IMR-90 (cell line): ENCODE data around the gene ABHD17A. TPM values are rescaled to one million over a fixed set of nuclear protein-coding genes. Genes with fewer than 3 reads are reported as not detected.

ENCODE experiments used
- ATAC-seq: fragments of 200-7000 bp; cut with Tn5 transposase; 2 replicates; pipeline ENCODE4 v1.9.1; 2020; ENCODE audit warnings: low read depth, mild to moderate bottlenecking, moderate library complexity
- BruUV-seq: library from RNA; stranded (reverse); fragments of 400-500 nt; replicated peaks from 2 replicates; lab custom pipeline; 2021; lab: Mats Ljungman, UMichigan
- CTCF ChIA-PET: fragments of 300-600 bp; formaldehyde crosslinking; extraction: SDS; loops from one replicate; lab custom pipeline; 2021; ENCODE audit warnings: antibody characterized with exemption; lab: Yijun Ruan, JAX
- POLR2A ChIA-PET: fragments of 300-600 bp; sonication (Branson Sonifier 250); formaldehyde crosslinking; loops from one replicate; lab custom pipeline; 2022; ENCODE audit warnings: antibody characterized with exemption; ENCODE audit not compliant: unreplicated experiment; lab: Charles Lee
- DNase-seq: peaks from one replicate; pipeline ENCODE4 v3.0.0; 2013
- H2AFZ ChIP-seq: replicated peaks from 2 replicates; pipeline ENCODE3; 2013; ENCODE audit warnings: low read length, mild to moderate bottlenecking; ENCODE audit not compliant: poor library complexity
- H2AK5ac ChIP-seq: 2 replicates; pipeline ENCODE4 v1.6.1; 2013; ENCODE audit warnings: low read depth, low read length, inconsistent platforms
- H2AK9ac ChIP-seq: replicated peaks from 2 replicates; pipeline ENCODE3; 2013; ENCODE audit warnings: mild to moderate bottlenecking, low read depth, low read length, moderate library complexity; ENCODE audit not compliant: poor library complexity
- H2BK120ac ChIP-seq: 2 replicates; pipeline ENCODE4 v1.6.1; 2013; ENCODE audit warnings: low read depth, low read length, inconsistent platforms
- H2BK15ac ChIP-seq: 3 replicates; pipeline ENCODE4 v1.6.1; 2013; ENCODE audit warnings: low read depth, low read length, inconsistent platforms
- H2BK20ac ChIP-seq: 2 replicates; pipeline ENCODE4 v1.6.1; 2013; ENCODE audit warnings: low read depth, mild to moderate bottlenecking, inconsistent platforms, low read length, moderate library complexity
- H2BK5ac ChIP-seq: 2 replicates; pipeline ENCODE4 v1.6.1; 2013; ENCODE audit warnings: mild to moderate bottlenecking, low read depth, low read length, inconsistent platforms; ENCODE audit not compliant: poor library complexity, severe bottlenecking
- H3K14ac ChIP-seq: replicated peaks from 2 replicates; pipeline ENCODE4 v1.6.1; 2013; ENCODE audit warnings: low read depth, low read length, inconsistent platforms
- H3K18ac ChIP-seq: 2 replicates; pipeline ENCODE4 v1.6.1; 2013; ENCODE audit warnings: low read depth, low read length, control low read depth
- H3K23ac ChIP-seq: 2 replicates; pipeline ENCODE4 v1.6.1; 2013; ENCODE audit warnings: low read depth, low read length, inconsistent platforms
- H3K27ac ChIP-seq: 2 replicates; pipeline ENCODE4 v1.5.1; 2013; ENCODE audit warnings: mild to moderate bottlenecking, control low read depth, low read length; ENCODE audit not compliant: insufficient read depth
- H3K27me3 ChIP-seq: 2 replicates; pipeline ENCODE4 v1.6.1; 2013; ENCODE audit warnings: low read length; ENCODE audit not compliant: control insufficient read depth, insufficient read depth
- H3K36me3 ChIP-seq: 2 replicates; pipeline ENCODE4 v1.6.1; 2013; ENCODE audit warnings: low read length, mixed read lengths; ENCODE audit not compliant: control insufficient read depth, insufficient read depth
- H3K4ac ChIP-seq: 2 replicates; pipeline ENCODE4 v1.6.1; 2013; ENCODE audit warnings: low read depth, low read length, inconsistent platforms
- H3K4me1 ChIP-seq: 2 replicates; pipeline ENCODE4 v1.6.1; 2013; ENCODE audit warnings: low read length, mixed read lengths; ENCODE audit not compliant: control insufficient read depth, insufficient read depth
- H3K4me2 ChIP-seq: 2 replicates; pipeline ENCODE4 v1.6.1; 2013; ENCODE audit warnings: low read depth, mild to moderate bottlenecking, control low read depth, low read length, moderate library complexity
- H3K4me3 ChIP-seq: 2 replicates; pipeline ENCODE4 v1.5.1; 2013; ENCODE audit warnings: low read depth, mild to moderate bottlenecking, control low read depth, low read length, moderate library complexity; ENCODE audit not compliant: insufficient read depth
- H3K56ac ChIP-seq: 2 replicates; pipeline ENCODE4 v1.6.1; 2013; ENCODE audit warnings: low read length, inconsistent platforms; ENCODE audit not compliant: insufficient read depth; ENCODE audit errors: extremely low read depth
- H3K79me1 ChIP-seq, 2 experiments: 2 replicates each; pipeline ENCODE4 v1.6.1; 2013; ENCODE audit warnings: low read length in 2 of 2, inconsistent platforms in 1 of 2, low read depth in 1 of 2
- H3K9ac ChIP-seq: 2 replicates; pipeline ENCODE4 v1.6.1; 2013; ENCODE audit warnings: low read depth, low read length, control low read depth
- H3K9me1 ChIP-seq: 2 replicates; pipeline ENCODE4 v1.6.1; 2013; ENCODE audit warnings: low read length, inconsistent platforms; ENCODE audit not compliant: insufficient read depth
- H3K9me3 ChIP-seq: 2 replicates; pipeline ENCODE4 v1.6.1; 2013; ENCODE audit warnings: low read length; ENCODE audit not compliant: control insufficient read depth, insufficient read depth
- H4K20me1 ChIP-seq: 2 replicates; pipeline ENCODE4 v1.6.1; 2013; ENCODE audit warnings: low read length, inconsistent platforms; ENCODE audit not compliant: insufficient read depth
- H4K5ac ChIP-seq: 2 replicates; pipeline ENCODE4 v1.6.1; 2013; ENCODE audit warnings: mild to moderate bottlenecking, low read depth, low read length, control low read depth
- H4K8ac ChIP-seq, 2 experiments: 2 replicates each; pipeline ENCODE4 v1.6.1; 2013; ENCODE audit warnings: low read depth in 2 of 2, low read length in 2 of 2, control low read depth in 1 of 2, inconsistent platforms in 1 of 2
- H4K91ac ChIP-seq: 2 replicates; pipeline ENCODE4 v1.6.1; 2013; ENCODE audit warnings: low read depth, low read length, inconsistent platforms; ENCODE audit not compliant: insufficient read depth
- BHLHE40 ChIP-seq: fragments of 150-350 bp; IDR thresholded peaks from 2 replicates; pipeline ENCODE4 v1.6.1; 2016; ENCODE audit warnings: mild to moderate bottlenecking, low read depth, low read length
- CHD1 ChIP-seq: IDR thresholded peaks from 2 replicates; pipeline ENCODE4 v1.6.1; 2012; ENCODE audit warnings: low read depth, low read length, improper control_type of control experiment
- FOS ChIP-seq: fragments of 150-350 bp; IDR thresholded peaks from 2 replicates; pipeline ENCODE4 v1.6.1; 2016; ENCODE audit warnings: low read depth, low read length
- MAZ ChIP-seq: IDR thresholded peaks from 2 replicates; pipeline ENCODE4 v1.6.1; 2012; ENCODE audit warnings: low read depth, mild to moderate bottlenecking, low read length, improper control_type of control experiment, moderate library complexity, borderline replicate concordance
- RCOR1 ChIP-seq: IDR thresholded peaks from 2 replicates; pipeline ENCODE4 v1.6.1; 2012; ENCODE audit warnings: mild to moderate bottlenecking, low read length, improper control_type of control experiment; ENCODE audit not compliant: insufficient replicate concordance
- WGBS, 2 experiments: methylation state at CpG; one replicate each; pipeline versions ENCODE4 v1.1.5 to v1.1.7; 2013; ENCODE audit warnings: missing lambda C conversion rate in 2 of 2; ENCODE audit not compliant: insufficient read length in 1 of 2; ENCODE audit errors: extremely low coverage in 2 of 2; 5-methylcytosine and 5-hydroxymethylcytosine counted together
- dilution Hi-C: fragments of 300-500 bp; cut with HindIII; formaldehyde crosslinking; loops from one replicate; pipeline ENCODE4 v1.14.3; 2018; ENCODE audit warnings: low sequenced_read_pairs; ENCODE audit not compliant: unreplicated experiment
- in situ Hi-C: fragments of 300-500 bp; cut with MboI; formaldehyde crosslinking; loops from 3 replicates; pipeline ENCODE4 v1.14.3; 2019; ENCODE audit warnings: low sequenced_read_pairs, inconsistent platforms, mixed read lengths
- intact Hi-C: fragments of 100-400 bp; cut with micrococcal nuclease; formaldehyde crosslinking; loops from 2 replicates; pipeline ENCODE4 v1.10.0; 2022
- polyA plus RNA-seq, 3 experiments: library from polyadenylated mRNA; depleted of rRNA; stranded (reverse); fragments of >200 nt; gene quantifications; 2 replicates each; pipeline ENCODE4 v1.2.3, GENCODE V29; 2012; ENCODE audit warnings: low replicate concordance in 1 of 3
- total RNA-seq: library from RNA; depleted of rRNA; stranded (reverse); fragments of >200 nt; gene quantifications from 2 replicates; pipeline ENCODE4 v1.2.3, GENCODE V29; 2012
- TF ChIP-seq, protein P1 (sequence below): fragments of 150-350 bp; IDR thresholded peaks from 2 replicates; pipeline ENCODE4 v1.6.1; 2017; ENCODE audit warnings: mild to moderate bottlenecking, antibody characterized with exemption, low read length, low read depth

Gene ABHD17A
- total and polyA plus RNA-seq, 2 of the 4 experiments (the other 2 are of a cell fraction), result 37.8 to 76.2 TPM

- DNase-seq, result no peak
- no peak overlapping the region for H3K4me2 ChIP-seq
- no peak overlapping the region for H2AFZ ChIP-seq
- H3K14ac ChIP-seq, result no peak overlapping the region
- no peak overlapping the region for H3K27ac ChIP-seq
- no peak overlapping the region for H2AK5ac ChIP-seq
- TF ChIP-seq, protein P1, sequence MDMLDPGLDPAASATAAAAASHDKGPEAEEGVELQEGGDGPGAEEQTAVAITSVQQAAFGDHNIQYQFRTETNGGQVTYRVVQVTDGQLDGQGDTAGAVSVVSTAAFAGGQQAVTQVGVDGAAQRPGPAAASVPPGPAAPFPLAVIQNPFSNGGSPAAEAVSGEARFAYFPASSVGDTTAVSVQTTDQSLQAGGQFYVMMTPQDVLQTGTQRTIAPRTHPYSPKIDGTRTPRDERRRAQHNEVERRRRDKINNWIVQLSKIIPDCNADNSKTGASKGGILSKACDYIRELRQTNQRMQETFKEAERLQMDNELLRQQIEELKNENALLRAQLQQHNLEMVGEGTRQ, result no peak
- TF ChIP-seq CHD1, result no peak
- no peak for TF ChIP-seq RCOR1
- no peak for TF ChIP-seq BHLHE40
- no peak for TF ChIP-seq FOS
- no peak for TF ChIP-seq MAZ
- H2AK9ac ChIP-seq, result no peak overlapping the region
- H4K20me1 ChIP-seq, result peaks cover 12% of the 10 kb centered on the region
- H4K8ac ChIP-seq, result no peak overlapping the region
- H3K56ac ChIP-seq, result no peak overlapping the region
- no peak overlapping the region for H4K5ac ChIP-seq
- no peak overlapping the region for H4K91ac ChIP-seq
- in situ Hi-C loops, result no loop called here
- H3K23ac ChIP-seq, result no peak overlapping the region
- 67% methylated on average over 1 of the region's 9 CpGs; no CpG with 5 or more reads in 1 of the 2 experiments for WGBS, 2 experiments
- H3K4me3 ChIP-seq, result no peak overlapping the region
- no peak overlapping the region for H3K9ac ChIP-seq
- peaks cover 12 to 29% of the 10 kb centered on the region in 2 experiments for H3K79me1 ChIP-seq
- H3K4me1 ChIP-seq, result peaks cover 3% of the 10 kb centered on the region; the same call in 1 of the 2 replicates
- dilution Hi-C loops, result no loop called here
- no peaks in the 10 kb centered on the region for H3K27me3 ChIP-seq
- H2BK5ac ChIP-seq, result no peak overlapping the region
- H2BK120ac ChIP-seq, result no peak overlapping the region
- H3K36me3 ChIP-seq, result peaks cover 12% of the 10 kb centered on the region
- no peak overlapping the region for H3K4ac ChIP-seq
- ChIA-PET CTCF (no interaction called here), POLR2A (no interaction called here)
- no peaks in the 10 kb centered on the region for H3K9me3 ChIP-seq
- ATAC-seq, result no peak
- H3K18ac ChIP-seq, result no peak overlapping the region
- no TSS peak for BruUV-seq
- no peaks in the 10 kb centered on the region for H3K9me1 ChIP-seq
- no peak overlapping the region for H2BK20ac ChIP-seq
- intact Hi-C loops, result no loop called here
- H2BK15ac ChIP-seq, result no peak overlapping the region
Measured at GRCh38 chr19:1867349-1867724, 18.0 kb downstream of the ABHD17A start.
